Nephron (organoid): ENCODE results near the gene METTL6.

Experiments used
- H3K27ac Mint-ChIP-seq, 3 experiments: 2 replicates each; pipeline ENCODE4 v1.8.0; 2020; ENCODE audit warnings: mixed read lengths in 3 of 3, mild to moderate bottlenecking in 2 of 3, moderate library complexity in 1 of 3
- H3K27me3 Mint-ChIP-seq: 2 replicates; pipeline ENCODE4 v1.8.0; 2021; ENCODE audit warnings: low read depth, mild to moderate bottlenecking, moderate library complexity, mixed read lengths
- H3K36me3 Mint-ChIP-seq: 2 replicates; pipeline ENCODE4 v1.8.0; 2020; ENCODE audit warnings: low read depth, mixed read lengths
- H3K4me1 Mint-ChIP-seq: 2 replicates; pipeline ENCODE4 v1.8.0; 2020; ENCODE audit warnings: mixed read lengths
- H3K4me3 Mint-ChIP-seq, 3 experiments: 2 replicates each; pipeline ENCODE4 v1.8.0; 2020; ENCODE audit warnings: mild to moderate bottlenecking in 3 of 3, mixed read lengths in 3 of 3, moderate library complexity in 2 of 3
- H3K9me3 Mint-ChIP-seq: 2 replicates; pipeline ENCODE4 v1.8.0; 2020; ENCODE audit warnings: mixed read lengths
- CTCF ChIP-seq, 3 experiments: fragments of 200-600 bp; sonication (generic); IDR thresholded peaks; one replicate each; pipeline ENCODE4 v1.5.0; 2021; ENCODE audit warnings: antibody characterized with exemption in 3 of 3; ENCODE audit not compliant: unreplicated experiment in 3 of 3

The METTL6 gene

DNA sequence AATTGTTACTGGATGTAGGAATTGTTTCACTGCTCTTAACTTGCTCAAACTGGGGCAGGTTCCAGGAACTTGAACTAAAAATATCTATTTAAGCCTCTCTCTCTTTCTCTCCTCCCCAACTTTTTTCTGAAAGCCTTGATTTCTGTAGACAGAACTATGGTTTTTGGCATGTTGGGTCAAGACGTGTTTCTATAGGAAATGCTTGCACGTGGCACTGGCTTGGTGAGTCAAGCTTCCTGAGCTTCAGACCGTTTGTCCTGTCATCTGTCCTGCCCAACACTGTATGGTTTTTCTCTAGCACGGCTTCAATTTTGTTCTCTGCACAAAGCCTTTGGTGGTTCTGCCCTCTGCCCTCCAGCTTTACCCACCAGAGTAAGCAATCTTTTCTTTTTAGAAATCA lies 13.5 kb upstream of the METTL6 start:
- Mint-ChIP-seq H3K9me3 (no peaks in the 10 kb centered on the region), H3K4me3 (no peak overlapping the region), H3K27ac (no peak overlapping the region), H3K4me1 (no peaks in the 10 kb centered on the region), H3K27me3 (no peaks in the 10 kb centered on the region), H3K36me3 (peaks cover 69% of the 10 kb centered on the region)
- TF ChIP-seq CTCF (IDR thresholded peaks at IDR 0.05; ENCODE audit: unreplicated experiment in 3 of 3) = no peak

DNA sequence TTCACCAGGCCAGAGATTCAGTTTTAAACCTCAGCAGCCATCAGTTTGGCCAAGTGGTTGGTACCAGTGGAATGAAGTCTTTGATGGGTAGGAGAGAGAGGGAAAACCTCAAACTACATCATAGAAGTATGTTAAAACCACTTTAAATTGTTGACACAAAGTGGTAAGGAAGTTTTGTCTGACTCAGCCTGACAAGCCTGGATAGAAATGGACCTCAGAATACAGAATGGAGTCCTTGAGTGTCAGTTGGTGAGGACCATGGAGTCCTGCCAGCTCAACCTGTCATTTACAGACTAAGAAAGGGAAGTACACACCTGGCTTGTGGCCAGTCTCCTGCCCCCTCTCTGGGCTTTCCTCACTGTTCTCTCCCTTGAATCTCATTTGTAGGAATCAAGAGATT lies 12.1 kb upstream of the METTL6 start:
- Mint-ChIP-seq H3K27ac (no peak overlapping the region), H3K27me3 (no peaks in the 10 kb centered on the region), H3K4me3 (no peak overlapping the region), H3K9me3 (no peaks in the 10 kb centered on the region), H3K36me3 (peaks cover 69% of the 10 kb centered on the region), H3K4me1 (no peaks in the 10 kb centered on the region)
- no peak for TF ChIP-seq CTCF (IDR thresholded peaks at IDR 0.05; ENCODE audit: unreplicated experiment in 3 of 3)

- Mint-ChIP-seq H3K4me1 (no peaks in the 10 kb centered on the region), H3K9me3 (no peaks in the 10 kb centered on the region), H3K36me3 (peaks cover 70% of the 10 kb centered on the region), H3K4me3 (no peak overlapping the region), H3K27me3 (no peaks in the 10 kb centered on the region), H3K27ac (no peak overlapping the region)
- no peak for TF ChIP-seq CTCF (IDR thresholded peaks at IDR 0.05; ENCODE audit: unreplicated experiment in 3 of 3)
Observed at GRCh38 chr3:15438983-15439382, 11.6 kb upstream of the METTL6 start.

DNA sequence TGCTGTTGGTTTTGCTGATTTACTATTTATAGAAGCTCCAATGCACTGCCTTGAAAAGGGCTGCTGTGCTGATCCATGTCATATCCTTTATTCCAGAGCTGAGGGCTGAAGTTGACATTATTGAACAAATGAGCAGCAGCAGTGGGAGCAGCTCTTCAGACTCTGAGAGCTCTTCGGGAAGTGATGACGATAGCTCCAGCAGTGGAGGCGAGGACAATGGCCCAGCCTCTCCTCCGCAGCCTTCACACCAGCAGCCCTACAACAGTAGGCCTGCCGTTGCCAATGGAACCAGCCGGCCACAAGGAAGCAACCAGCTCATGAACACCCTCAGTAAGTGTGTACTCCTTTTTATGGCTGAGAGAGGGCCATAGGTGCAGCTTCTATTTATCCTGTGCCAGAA lies 8.9 kb upstream of the METTL6 start:
- H3K36me3 Mint-ChIP-seq = peaks cover 68% of the 10 kb centered on the region
- no peak overlapping the region for H3K4me3 Mint-ChIP-seq
- H3K4me1 Mint-ChIP-seq = no peaks in the 10 kb centered on the region
- H3K27me3 Mint-ChIP-seq = no peaks in the 10 kb centered on the region
- no peak overlapping the region for H3K27ac Mint-ChIP-seq
- no peaks in the 10 kb centered on the region for H3K9me3 Mint-ChIP-seq
- TF ChIP-seq CTCF (IDR thresholded peaks at IDR 0.05; ENCODE audit: unreplicated experiment in 3 of 3) = no peak

DNA sequence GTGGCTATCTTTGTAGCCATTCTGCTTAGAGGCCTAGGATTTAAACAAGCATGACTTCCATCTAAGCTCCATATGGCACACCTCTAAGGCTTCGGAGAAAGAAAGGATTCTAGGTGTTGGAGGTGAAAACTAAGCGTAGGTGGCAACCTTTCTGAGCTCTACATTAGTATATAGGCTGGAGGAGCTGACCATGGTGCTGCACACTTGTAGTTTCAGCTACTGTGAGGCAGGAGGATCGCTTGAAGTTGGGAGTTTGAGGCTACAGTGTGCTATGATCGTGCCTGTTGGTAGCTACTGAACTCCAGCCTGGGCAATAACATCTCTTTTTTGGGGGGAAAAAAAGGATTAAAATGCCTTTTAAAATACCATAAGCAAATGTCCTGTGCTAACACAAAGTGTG lies 7.4 kb upstream of the METTL6 start:
- peaks cover 56% of the 10 kb centered on the region for H3K36me3 Mint-ChIP-seq
- H3K4me1 Mint-ChIP-seq = no peaks in the 10 kb centered on the region
- no peak for TF ChIP-seq CTCF (IDR thresholded peaks at IDR 0.05; ENCODE audit: unreplicated experiment in 3 of 3)
- no peaks in the 10 kb centered on the region for H3K27me3 Mint-ChIP-seq
- H3K4me3 Mint-ChIP-seq = no peak overlapping the region
- no peaks in the 10 kb centered on the region for H3K9me3 Mint-ChIP-seq
- H3K27ac Mint-ChIP-seq = no peak overlapping the region

GRCh38 chr3:15433531-15433930 lies 6.2 kb upstream of the METTL6 start:
- TF ChIP-seq CTCF (IDR thresholded peaks at IDR 0.05; ENCODE audit: unreplicated experiment in 3 of 3) = no peak
- peaks cover 6% of the 10 kb centered on the region for H3K4me1 Mint-ChIP-seq

More at GRCh38 chr3:15433531-15433930, 6.2 kb upstream of the METTL6 start:
- Mint-ChIP-seq H3K27ac (no peak overlapping the region), H3K9me3 (no peaks in the 10 kb centered on the region), H3K4me3 (no peak overlapping the region), H3K27me3 (no peaks in the 10 kb centered on the region), H3K36me3 (peaks cover 44% of the 10 kb centered on the region)
